IMR-90 (cell line): ENCODE data around the gene NR6A1. TPM values are rescaled to one million over a fixed set of nuclear protein-coding genes. Genes with fewer than 3 reads are reported as not detected.

Experiments used
- ATAC-seq: fragments of 200-7000 bp; cut with Tn5 transposase; 2 replicates; pipeline ENCODE4 v1.9.1; 2020; ENCODE audit warnings: low read depth, mild to moderate bottlenecking, moderate library complexity
- BruUV-seq: library from RNA; stranded (reverse); fragments of 400-500 nt; replicated peaks from 2 replicates; lab custom pipeline; 2021; lab: Mats Ljungman, UMichigan
- CTCF ChIA-PET: fragments of 300-600 bp; formaldehyde crosslinking; extraction: SDS; loops from one replicate; lab custom pipeline; 2021; ENCODE audit warnings: antibody characterized with exemption; lab: Yijun Ruan, JAX
- POLR2A ChIA-PET: fragments of 300-600 bp; sonication (Branson Sonifier 250); formaldehyde crosslinking; loops from one replicate; lab custom pipeline; 2022; ENCODE audit warnings: antibody characterized with exemption; ENCODE audit not compliant: unreplicated experiment; lab: Charles Lee
- DNase-seq: peaks from one replicate; pipeline ENCODE4 v3.0.0; 2013
- H2AFZ ChIP-seq: replicated peaks from 2 replicates; pipeline ENCODE3; 2013; ENCODE audit warnings: low read length, mild to moderate bottlenecking; ENCODE audit not compliant: poor library complexity
- H2AK5ac ChIP-seq: 2 replicates; pipeline ENCODE4 v1.6.1; 2013; ENCODE audit warnings: low read depth, low read length, inconsistent platforms
- H2AK9ac ChIP-seq: replicated peaks from 2 replicates; pipeline ENCODE3; 2013; ENCODE audit warnings: mild to moderate bottlenecking, low read depth, low read length, moderate library complexity; ENCODE audit not compliant: poor library complexity
- H2BK120ac ChIP-seq: 2 replicates; pipeline ENCODE4 v1.6.1; 2013; ENCODE audit warnings: low read depth, low read length, inconsistent platforms
- H2BK15ac ChIP-seq: 3 replicates; pipeline ENCODE4 v1.6.1; 2013; ENCODE audit warnings: low read depth, low read length, inconsistent platforms
- H2BK20ac ChIP-seq: 2 replicates; pipeline ENCODE4 v1.6.1; 2013; ENCODE audit warnings: low read depth, mild to moderate bottlenecking, inconsistent platforms, low read length, moderate library complexity
- H2BK5ac ChIP-seq: 2 replicates; pipeline ENCODE4 v1.6.1; 2013; ENCODE audit warnings: mild to moderate bottlenecking, low read depth, low read length, inconsistent platforms; ENCODE audit not compliant: poor library complexity, severe bottlenecking
- H3K14ac ChIP-seq: replicated peaks from 2 replicates; pipeline ENCODE4 v1.6.1; 2013; ENCODE audit warnings: low read depth, low read length, inconsistent platforms
- H3K18ac ChIP-seq: 2 replicates; pipeline ENCODE4 v1.6.1; 2013; ENCODE audit warnings: low read depth, low read length, control low read depth
- H3K23ac ChIP-seq: 2 replicates; pipeline ENCODE4 v1.6.1; 2013; ENCODE audit warnings: low read depth, low read length, inconsistent platforms
- H3K27ac ChIP-seq: 2 replicates; pipeline ENCODE4 v1.5.1; 2013; ENCODE audit warnings: mild to moderate bottlenecking, control low read depth, low read length; ENCODE audit not compliant: insufficient read depth
- H3K27me3 ChIP-seq: 2 replicates; pipeline ENCODE4 v1.6.1; 2013; ENCODE audit warnings: low read length; ENCODE audit not compliant: control insufficient read depth, insufficient read depth
- H3K36me3 ChIP-seq: 2 replicates; pipeline ENCODE4 v1.6.1; 2013; ENCODE audit warnings: low read length, mixed read lengths; ENCODE audit not compliant: control insufficient read depth, insufficient read depth
- H3K4ac ChIP-seq: 2 replicates; pipeline ENCODE4 v1.6.1; 2013; ENCODE audit warnings: low read depth, low read length, inconsistent platforms
- H3K4me1 ChIP-seq: 2 replicates; pipeline ENCODE4 v1.6.1; 2013; ENCODE audit warnings: low read length, mixed read lengths; ENCODE audit not compliant: control insufficient read depth, insufficient read depth
- H3K4me2 ChIP-seq: 2 replicates; pipeline ENCODE4 v1.6.1; 2013; ENCODE audit warnings: low read depth, mild to moderate bottlenecking, control low read depth, low read length, moderate library complexity
- H3K4me3 ChIP-seq: 2 replicates; pipeline ENCODE4 v1.5.1; 2013; ENCODE audit warnings: low read depth, mild to moderate bottlenecking, control low read depth, low read length, moderate library complexity; ENCODE audit not compliant: insufficient read depth
- H3K56ac ChIP-seq: 2 replicates; pipeline ENCODE4 v1.6.1; 2013; ENCODE audit warnings: low read length, inconsistent platforms; ENCODE audit not compliant: insufficient read depth; ENCODE audit errors: extremely low read depth
- H3K79me1 ChIP-seq, 2 experiments: 2 replicates each; pipeline ENCODE4 v1.6.1; 2013; ENCODE audit warnings: low read length in 2 of 2, inconsistent platforms in 1 of 2, low read depth in 1 of 2
- H3K9ac ChIP-seq: 2 replicates; pipeline ENCODE4 v1.6.1; 2013; ENCODE audit warnings: low read depth, low read length, control low read depth
- H3K9me1 ChIP-seq: 2 replicates; pipeline ENCODE4 v1.6.1; 2013; ENCODE audit warnings: low read length, inconsistent platforms; ENCODE audit not compliant: insufficient read depth
- H3K9me3 ChIP-seq: 2 replicates; pipeline ENCODE4 v1.6.1; 2013; ENCODE audit warnings: low read length; ENCODE audit not compliant: control insufficient read depth, insufficient read depth
- H4K20me1 ChIP-seq: 2 replicates; pipeline ENCODE4 v1.6.1; 2013; ENCODE audit warnings: low read length, inconsistent platforms; ENCODE audit not compliant: insufficient read depth
- H4K5ac ChIP-seq: 2 replicates; pipeline ENCODE4 v1.6.1; 2013; ENCODE audit warnings: mild to moderate bottlenecking, low read depth, low read length, control low read depth
- H4K8ac ChIP-seq, 2 experiments: 2 replicates each; pipeline ENCODE4 v1.6.1; 2013; ENCODE audit warnings: low read depth in 2 of 2, low read length in 2 of 2, control low read depth in 1 of 2, inconsistent platforms in 1 of 2
- H4K91ac ChIP-seq: 2 replicates; pipeline ENCODE4 v1.6.1; 2013; ENCODE audit warnings: low read depth, low read length, inconsistent platforms; ENCODE audit not compliant: insufficient read depth
- BHLHE40 ChIP-seq: fragments of 150-350 bp; IDR thresholded peaks from 2 replicates; pipeline ENCODE4 v1.6.1; 2016; ENCODE audit warnings: mild to moderate bottlenecking, low read depth, low read length
- CEBPB ChIP-seq: IDR thresholded peaks from 2 replicates; pipeline ENCODE4 v1.6.1; 2012; ENCODE audit warnings: low read depth, low read length, improper control_type of control experiment
- CHD1 ChIP-seq: IDR thresholded peaks from 2 replicates; pipeline ENCODE4 v1.6.1; 2012; ENCODE audit warnings: low read depth, low read length, improper control_type of control experiment
- MXI1 ChIP-seq: IDR thresholded peaks from 2 replicates; pipeline ENCODE4 v1.6.1; 2012; ENCODE audit warnings: low read depth, mild to moderate bottlenecking, low read length, moderate library complexity, borderline replicate concordance
- NFE2L2 ChIP-seq: fragments of 150-350 bp; IDR thresholded peaks from 2 replicates; pipeline ENCODE4 v1.6.1; 2016; ENCODE audit warnings: low read depth, mild to moderate bottlenecking, low read length
- POLR2A ChIP-seq: IDR thresholded peaks from 2 replicates; pipeline ENCODE4 v1.6.1; 2012; ENCODE audit warnings: mild to moderate bottlenecking, low read depth, low read length
- RCOR1 ChIP-seq: IDR thresholded peaks from 2 replicates; pipeline ENCODE4 v1.6.1; 2012; ENCODE audit warnings: mild to moderate bottlenecking, low read length, improper control_type of control experiment; ENCODE audit not compliant: insufficient replicate concordance
- SMC3 ChIP-seq: fragments of 150-350 bp; IDR thresholded peaks from 2 replicates; pipeline ENCODE4 v1.6.1; 2016; ENCODE audit warnings: low read depth, mild to moderate bottlenecking, antibody characterized with exemption, low read length, moderate library complexity
- USF2 ChIP-seq: fragments of 150-350 bp; IDR thresholded peaks from 2 replicates; pipeline ENCODE4 v1.6.1; 2017; ENCODE audit warnings: mild to moderate bottlenecking, antibody characterized with exemption, low read length, low read depth
- WGBS, 2 experiments: methylation state at CpG; one replicate each; pipeline versions ENCODE4 v1.1.5 to v1.1.7; 2013; ENCODE audit warnings: missing lambda C conversion rate in 2 of 2; ENCODE audit not compliant: insufficient read length in 1 of 2; ENCODE audit errors: extremely low coverage in 2 of 2; 5-methylcytosine and 5-hydroxymethylcytosine counted together
- dilution Hi-C: fragments of 300-500 bp; cut with HindIII; formaldehyde crosslinking; loops from one replicate; pipeline ENCODE4 v1.14.3; 2018; ENCODE audit warnings: low sequenced_read_pairs; ENCODE audit not compliant: unreplicated experiment
- in situ Hi-C: fragments of 300-500 bp; cut with MboI; formaldehyde crosslinking; loops from 3 replicates; pipeline ENCODE4 v1.14.3; 2019; ENCODE audit warnings: low sequenced_read_pairs, inconsistent platforms, mixed read lengths
- intact Hi-C: fragments of 100-400 bp; cut with micrococcal nuclease; formaldehyde crosslinking; loops from 2 replicates; pipeline ENCODE4 v1.10.0; 2022
- polyA plus RNA-seq, 3 experiments: library from polyadenylated mRNA; depleted of rRNA; stranded (reverse); fragments of >200 nt; gene quantifications; 2 replicates each; pipeline ENCODE4 v1.2.3, GENCODE V29; 2012; ENCODE audit warnings: low replicate concordance in 1 of 3
- total RNA-seq: library from RNA; depleted of rRNA; stranded (reverse); fragments of >200 nt; gene quantifications from 2 replicates; pipeline ENCODE4 v1.2.3, GENCODE V29; 2012
- TF ChIP-seq, protein P1 (sequence below): conservative IDR thresholded peaks from 2 replicates; pipeline ENCODE4 v1.5.1; 2012; ENCODE audit warnings: mild to moderate bottlenecking, low read depth, low read length, improper control_type of control experiment

The NR6A1 gene
- total and polyA plus RNA-seq, 2 of the 4 experiments (the other 2 are of a cell fraction): 0.14 to 0.36 TPM

DNA sequence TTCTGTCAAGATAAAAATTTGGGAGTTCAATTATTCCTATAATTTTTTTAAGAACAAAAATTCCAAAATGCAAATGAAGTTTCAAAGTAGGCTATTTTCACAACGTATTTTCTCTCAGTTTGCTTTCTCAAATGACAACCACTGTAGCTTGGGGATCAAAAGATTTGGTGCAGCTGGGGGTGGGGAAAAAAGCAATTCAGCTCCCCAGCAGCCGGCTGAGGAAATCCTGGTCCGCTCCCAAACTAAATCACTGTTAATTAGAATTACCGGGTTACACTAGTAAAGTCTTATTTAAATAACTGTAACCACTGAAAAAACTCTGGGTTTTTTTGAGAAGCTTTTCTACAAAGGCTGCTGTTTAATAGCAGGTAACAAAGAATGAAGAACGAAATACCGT lies 5.7 kb downstream of the NR6A1 start:
- Histone ChIP-seq H4K20me1 (peaks cover 9% of the 10 kb centered on the region; the same call in 1 of the 2 replicates), H3K23ac (no peak overlapping the region), H3K27ac (no peak overlapping the region), H4K8ac (no peak overlapping the region), H3K9ac (no peak overlapping the region), H3K4me2 (no peak overlapping the region), H3K18ac (no peak overlapping the region), H2AK5ac (no peak overlapping the region), H3K27me3 (peaks cover 79% of the 10 kb centered on the region), H3K9me1 (no peaks in the 10 kb centered on the region), H2AK9ac (no peak overlapping the region), H2BK15ac (no peak overlapping the region), H3K4me1 (peaks cover 2% of the 10 kb centered on the region; the same call in 1 of the 2 replicates), H4K5ac (no peak overlapping the region), H2BK20ac (no peak overlapping the region), H3K14ac (no peak overlapping the region), H2BK120ac (no peak overlapping the region), H3K56ac (no peak overlapping the region), H2AFZ (no peak overlapping the region), H4K91ac (no peak overlapping the region), H3K9me3 (no peaks in the 10 kb centered on the region), H3K4me3 (no peak overlapping the region), H2BK5ac (no peak overlapping the region), H3K36me3 (no peaks in the 10 kb centered on the region), H3K79me1 (no peaks in the 10 kb centered on the region), H3K4ac (no peak overlapping the region)
- intact Hi-C loops: loop anchor here (2.0 kb wide), 1 partner anchor 53 kb away; no protein-coding TSS in a partner anchor
- WGBS, 2 experiments: 33% methylated on average over 2 of the region's 6 CpGs; no CpG with 5 or more reads in 1 of the 2 experiments
- ATAC-seq: no peak
- in situ Hi-C loops: no loop called here
- POLR2A ChIA-PET: no interaction called here
- dilution Hi-C loops: no loop called here
- CTCF ChIA-PET: interaction anchor here (1.1 to 2.9 kb wide), 3 partner anchors 49 to 88 kb away, joined by 4 to 10 read pairs (median 4); partner anchors contain the start of gene WDR38
- TF ChIP-seq MXI1: no peak
- TF ChIP-seq USF2: no peak
- no peak for TF ChIP-seq CHD1
- no peak for TF ChIP-seq SMC3
- no peak for TF ChIP-seq NFE2L2
- no peak for TF ChIP-seq RCOR1
- no peak for TF ChIP-seq POLR2A
- no peak for TF ChIP-seq BHLHE40
- TF ChIP-seq CEBPB: no peak
- TF ChIP-seq, protein P1, sequence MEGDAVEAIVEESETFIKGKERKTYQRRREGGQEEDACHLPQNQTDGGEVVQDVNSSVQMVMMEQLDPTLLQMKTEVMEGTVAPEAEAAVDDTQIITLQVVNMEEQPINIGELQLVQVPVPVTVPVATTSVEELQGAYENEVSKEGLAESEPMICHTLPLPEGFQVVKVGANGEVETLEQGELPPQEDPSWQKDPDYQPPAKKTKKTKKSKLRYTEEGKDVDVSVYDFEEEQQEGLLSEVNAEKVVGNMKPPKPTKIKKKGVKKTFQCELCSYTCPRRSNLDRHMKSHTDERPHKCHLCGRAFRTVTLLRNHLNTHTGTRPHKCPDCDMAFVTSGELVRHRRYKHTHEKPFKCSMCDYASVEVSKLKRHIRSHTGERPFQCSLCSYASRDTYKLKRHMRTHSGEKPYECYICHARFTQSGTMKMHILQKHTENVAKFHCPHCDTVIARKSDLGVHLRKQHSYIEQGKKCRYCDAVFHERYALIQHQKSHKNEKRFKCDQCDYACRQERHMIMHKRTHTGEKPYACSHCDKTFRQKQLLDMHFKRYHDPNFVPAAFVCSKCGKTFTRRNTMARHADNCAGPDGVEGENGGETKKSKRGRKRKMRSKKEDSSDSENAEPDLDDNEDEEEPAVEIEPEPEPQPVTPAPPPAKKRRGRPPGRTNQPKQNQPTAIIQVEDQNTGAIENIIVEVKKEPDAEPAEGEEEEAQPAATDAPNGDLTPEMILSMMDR: no peak
- no peak for DNase-seq
- no TSS peak for BruUV-seq
